GM20431 (cell line): ENCODE data around the gene CD93.

Source experiments
- in situ Hi-C: fragments of 300-500 bp; cut with MseI, MboI; formaldehyde crosslinking; loops from one replicate; pipeline ENCODE4 v1.15.0; 2020; ENCODE audit warnings: low sequenced_read_pairs; ENCODE audit not compliant: unreplicated experiment

Gene CD93

DNA sequence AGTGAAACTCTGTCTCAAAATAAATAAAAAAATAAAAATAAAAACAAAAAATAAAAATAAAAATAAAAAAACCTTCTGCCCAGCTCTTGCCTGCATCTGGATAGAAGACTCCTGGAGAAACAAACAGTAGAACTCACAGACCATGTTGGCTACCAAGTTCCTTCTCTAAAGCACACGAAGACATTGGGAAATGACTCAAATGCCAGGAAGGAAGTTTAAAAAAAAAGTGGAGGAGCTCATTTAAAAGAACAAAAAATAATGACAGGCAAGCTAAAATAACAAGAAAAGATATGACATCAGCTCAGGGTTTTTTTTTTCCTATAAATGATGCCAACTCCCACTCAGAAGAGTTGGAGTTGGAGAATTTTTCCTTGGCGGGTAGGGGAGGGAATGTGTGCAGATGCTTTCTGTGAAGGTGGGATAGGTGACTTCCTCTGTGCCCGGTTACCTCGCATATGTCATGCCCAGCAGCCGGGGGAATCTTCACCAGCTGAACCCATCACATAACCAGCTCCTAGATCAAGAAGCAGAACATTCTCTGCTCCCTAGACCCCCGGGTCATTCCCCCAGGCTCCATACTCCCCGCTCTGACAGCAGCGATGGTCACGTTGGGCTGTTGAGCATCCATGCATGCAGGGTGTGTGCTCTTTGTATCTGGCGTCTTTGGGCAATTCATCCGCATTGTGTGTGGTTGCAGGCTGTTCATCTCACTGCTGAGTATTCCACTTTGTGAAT, 17.3 kb upstream of the CD93 start:
- in situ Hi-C loops: no loop called here

DNA sequence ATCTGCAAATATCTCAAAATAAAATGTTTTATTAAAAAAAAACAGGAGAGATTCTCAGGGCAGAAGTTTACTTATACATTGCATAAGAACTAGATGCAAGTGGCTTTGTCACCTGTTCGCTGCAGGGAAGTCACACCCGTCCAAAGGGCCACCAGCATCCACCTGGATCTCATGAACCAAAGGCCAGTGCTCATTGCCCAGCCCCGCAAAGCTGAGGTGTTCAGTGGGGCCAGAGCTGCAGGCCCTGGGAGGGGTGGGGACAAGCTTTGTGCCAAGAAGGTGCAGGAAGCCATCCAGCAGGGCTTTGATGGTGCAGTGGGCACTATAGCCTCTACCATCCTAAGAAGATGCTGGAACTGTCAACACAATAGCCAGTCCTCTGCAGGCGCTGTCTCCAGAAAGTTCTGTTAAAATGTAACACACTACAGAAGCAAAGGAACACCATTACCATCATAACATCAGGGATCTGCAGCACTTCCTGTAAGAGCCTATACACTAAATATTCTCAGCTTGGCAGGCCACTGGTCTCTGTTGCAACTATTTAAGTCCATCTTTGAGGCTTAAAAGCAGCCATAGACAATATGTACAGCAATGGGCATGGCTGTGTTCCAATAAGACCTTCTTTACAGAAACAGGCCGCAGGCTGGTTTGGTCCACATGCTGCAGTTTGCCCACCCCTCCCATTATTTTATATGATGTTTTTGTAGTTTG, 15.7 kb upstream of the CD93 start:
- in situ Hi-C loops: no loop called here

DNA sequence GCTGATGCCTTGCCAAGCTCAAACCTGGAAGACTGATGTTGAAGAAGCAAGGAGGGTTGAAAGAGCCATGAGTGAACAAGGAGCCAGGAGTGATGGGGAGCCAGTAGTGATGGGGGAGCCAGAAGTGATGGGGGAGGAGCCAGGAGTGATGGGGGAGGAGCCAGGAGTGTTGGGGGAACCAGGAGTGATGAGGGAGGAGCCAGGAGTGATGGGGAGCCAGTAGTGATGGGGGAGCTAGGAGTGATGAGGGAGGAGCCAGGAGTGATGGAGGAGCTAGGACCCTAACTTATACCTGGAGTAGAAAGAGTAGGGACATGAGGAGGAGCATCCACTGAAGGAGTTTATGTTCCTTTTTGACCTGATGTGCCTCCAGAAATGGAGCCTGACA, 14.6 kb upstream of the CD93 start:
- in situ Hi-C loops: no loop called here

DNA sequence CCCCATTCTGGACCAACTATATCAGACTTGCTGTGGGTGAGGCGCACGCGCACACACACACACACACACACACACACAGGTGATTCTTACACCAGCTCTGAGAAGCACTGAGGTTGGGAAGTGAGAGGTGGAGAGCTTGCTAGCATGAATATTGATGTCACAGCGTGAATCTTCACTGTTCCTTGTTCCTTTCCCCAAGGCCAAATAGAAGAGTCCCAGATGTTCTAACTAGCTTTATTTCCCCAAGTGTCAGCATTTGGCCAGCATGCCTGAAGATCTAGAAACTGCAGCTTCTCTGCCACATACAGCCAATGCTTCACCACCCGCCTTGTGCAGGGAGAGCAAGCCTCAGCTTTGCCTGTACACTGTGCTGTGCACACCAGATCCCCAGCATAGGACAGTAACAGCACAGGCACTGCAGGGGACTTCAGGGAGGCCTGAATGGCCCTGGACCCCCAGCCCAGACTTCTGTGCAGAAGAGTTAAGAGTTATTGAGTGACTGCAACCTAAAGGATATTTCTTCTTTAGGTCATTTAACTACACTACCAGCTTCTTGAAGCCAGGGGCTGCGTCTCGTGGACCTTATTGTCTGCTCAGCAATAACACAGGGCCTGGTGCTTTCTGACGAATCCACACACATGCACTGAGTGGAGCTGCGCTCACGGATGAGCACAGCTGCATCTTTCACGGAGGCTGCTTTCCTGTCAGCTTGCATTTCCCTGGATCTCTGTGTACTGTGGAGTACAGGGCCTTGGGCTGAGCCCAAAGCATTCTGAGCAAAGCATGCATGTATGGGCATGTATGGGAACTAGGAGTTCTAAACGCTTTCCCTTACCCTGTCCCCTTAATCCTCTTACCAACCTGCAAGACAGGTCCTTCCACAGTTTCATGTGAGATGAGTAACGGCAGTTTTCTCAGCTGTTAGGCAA, 13.9 kb upstream of the CD93 start:
- in situ Hi-C loops: no loop called here

DNA sequence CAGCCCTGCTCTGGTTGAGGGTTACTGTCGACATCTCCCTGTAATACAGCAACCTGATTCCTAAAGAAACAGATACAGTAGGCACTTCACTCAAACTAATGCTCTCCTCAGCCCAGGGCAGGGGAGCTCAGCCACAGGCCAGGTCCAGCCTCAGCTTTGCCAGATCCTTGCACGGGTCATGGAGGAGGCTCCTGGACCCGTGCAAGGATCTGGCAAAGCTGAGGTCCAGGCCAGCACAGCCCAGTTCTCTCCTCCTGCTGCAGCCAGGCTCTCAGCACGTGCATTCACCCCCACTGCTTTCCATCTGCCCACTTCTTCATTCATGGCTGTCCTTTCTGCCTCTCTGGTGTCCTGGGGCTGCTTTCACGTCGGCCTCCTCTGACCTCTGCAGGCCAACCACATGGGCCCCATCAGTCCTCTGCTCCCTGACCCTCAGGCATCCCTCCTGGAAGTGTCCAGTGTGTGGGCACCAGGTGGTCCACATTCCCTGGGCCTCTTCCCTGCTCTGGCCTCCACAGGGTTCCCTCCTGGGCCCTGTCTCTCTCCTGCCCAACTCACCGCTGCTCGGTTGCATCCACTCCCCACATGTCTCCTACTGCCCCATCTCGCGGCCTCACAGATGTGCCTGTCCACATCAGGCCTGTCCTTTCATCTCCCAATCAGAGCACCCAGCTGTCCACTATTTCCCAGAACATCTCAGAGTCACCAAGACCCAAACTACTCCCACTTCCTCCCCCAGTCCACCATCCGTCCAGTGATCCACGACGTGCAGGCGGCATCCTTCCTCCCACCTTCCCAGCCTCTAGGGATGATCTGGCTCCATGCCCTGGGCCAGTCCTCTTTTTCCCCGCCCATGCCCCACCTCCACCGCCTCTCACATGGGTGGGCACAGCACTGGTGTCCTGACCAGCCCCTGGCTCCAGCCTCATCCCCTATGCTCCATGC, 11.8 kb upstream of the CD93 start:
- in situ Hi-C loops: no loop called here

DNA sequence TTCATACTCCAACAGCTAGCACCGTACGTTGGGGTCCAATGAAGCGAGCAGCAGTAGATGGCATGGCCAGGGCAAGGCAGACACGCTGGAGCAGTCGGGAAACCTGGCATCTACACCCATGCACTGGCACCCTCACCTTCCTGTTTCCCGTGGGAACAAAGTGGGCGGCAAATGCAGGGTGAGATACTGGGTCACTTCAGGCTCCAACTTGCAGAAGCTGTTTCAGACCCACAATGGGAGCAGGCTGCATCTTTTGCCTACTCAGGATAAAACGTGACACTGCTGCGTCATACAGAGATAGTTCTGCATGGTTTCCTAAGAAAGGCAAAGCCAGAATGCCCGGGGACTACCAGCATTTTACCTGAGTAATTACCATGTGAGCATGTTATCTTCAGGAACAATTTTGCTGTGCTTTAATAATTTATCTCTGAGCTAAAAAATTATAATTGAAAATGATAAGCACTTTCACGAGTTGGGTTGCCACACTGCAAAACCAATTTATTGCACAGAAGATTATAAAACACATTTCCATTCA, 10.9 kb upstream of the CD93 start:
- in situ Hi-C loops: no loop called here

DNA sequence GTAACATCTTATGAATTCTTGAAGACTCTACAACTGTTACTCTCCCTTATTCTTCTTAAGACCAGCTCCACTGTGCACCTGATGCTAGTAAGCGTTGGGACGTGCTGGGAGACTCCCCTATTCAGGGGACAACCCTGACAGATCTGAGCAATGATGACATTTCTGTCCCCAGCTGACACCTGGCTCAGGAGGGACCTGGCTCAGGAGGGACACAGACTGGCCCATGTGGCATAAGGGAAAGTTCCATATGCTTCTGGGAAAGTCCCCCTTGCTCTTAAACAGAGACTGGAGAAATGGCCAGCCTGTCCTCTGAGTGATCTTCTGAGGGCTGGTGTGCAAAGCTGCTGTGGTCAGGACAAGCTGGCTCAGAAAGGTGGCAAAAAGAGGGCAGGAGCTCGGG, 10.0 kb upstream of the CD93 start:
- in situ Hi-C loops: no loop called here

DNA sequence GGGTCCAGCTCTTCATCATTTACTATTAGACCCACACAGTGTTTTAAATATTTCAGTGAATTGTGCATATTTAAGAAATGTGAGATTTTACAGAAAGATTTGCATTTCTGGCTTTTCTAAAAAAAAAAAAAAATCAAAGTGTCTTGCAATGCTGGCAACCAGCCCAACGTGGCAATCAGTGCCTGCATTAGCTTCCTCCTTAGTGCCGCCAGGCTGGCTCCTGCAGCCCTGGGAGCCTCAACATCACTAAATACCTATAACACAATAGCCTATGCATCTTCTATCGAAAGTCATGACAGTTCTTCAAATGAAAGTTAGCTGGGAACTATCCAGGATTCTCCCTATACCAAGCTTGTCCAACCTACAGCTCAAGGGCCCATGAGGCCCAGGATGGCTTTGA, 9.4 kb upstream of the CD93 start:
- in situ Hi-C loops: no loop called here

DNA sequence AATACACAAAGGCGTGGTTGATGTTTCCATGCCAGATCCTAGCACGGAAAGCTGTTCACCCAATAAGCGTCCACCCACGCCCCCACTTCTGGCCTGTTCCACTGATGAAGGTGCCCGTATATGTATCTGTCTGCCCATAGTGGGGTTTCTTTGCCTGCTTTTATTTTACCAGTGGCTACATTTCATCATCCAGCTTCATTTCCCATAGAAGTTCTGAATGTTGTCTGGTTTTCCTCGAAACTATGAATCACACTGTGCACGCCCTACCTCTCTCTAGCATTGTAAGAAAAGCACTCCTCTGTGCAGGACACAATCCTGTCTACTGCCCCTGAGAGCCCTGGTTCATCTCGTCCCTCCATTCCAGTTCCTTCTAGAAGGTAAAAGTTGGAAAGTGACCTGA, 8.8 kb upstream of the CD93 start:
- in situ Hi-C loops: no loop called here

DNA sequence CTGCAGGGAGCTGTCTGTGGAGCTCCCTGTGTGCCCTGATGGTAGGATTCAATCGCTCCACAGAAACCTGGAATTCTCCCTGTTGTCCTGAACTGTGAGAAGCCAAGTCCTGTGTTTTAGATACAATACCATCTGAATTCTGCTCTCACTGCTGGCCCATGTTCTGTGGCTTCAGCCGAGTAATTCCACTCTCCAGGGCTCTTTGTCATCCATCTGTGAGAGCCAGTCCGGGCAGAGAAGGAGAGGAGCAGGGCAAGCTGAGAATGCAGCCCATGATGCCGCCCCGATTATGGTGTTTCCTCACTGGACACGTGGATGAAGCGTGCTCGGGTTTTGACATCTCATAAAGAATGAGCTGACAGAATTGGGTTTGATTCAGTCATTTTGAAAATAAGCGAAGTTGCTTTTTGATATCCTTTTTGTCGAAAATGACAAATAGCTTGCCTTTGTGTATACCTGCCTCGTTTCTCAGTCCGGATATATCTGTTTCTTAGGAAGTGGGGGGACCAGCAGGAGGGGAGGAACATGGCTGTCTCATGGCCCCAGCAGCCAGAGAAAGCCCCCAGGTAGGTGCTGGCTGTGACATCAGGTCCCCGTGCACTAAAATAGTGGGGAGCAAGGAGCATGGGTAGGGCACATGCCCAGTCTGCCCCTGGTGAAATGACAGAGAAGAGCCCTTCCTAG, 8.2 kb upstream of the CD93 start:
- in situ Hi-C loops: no loop called here

DNA sequence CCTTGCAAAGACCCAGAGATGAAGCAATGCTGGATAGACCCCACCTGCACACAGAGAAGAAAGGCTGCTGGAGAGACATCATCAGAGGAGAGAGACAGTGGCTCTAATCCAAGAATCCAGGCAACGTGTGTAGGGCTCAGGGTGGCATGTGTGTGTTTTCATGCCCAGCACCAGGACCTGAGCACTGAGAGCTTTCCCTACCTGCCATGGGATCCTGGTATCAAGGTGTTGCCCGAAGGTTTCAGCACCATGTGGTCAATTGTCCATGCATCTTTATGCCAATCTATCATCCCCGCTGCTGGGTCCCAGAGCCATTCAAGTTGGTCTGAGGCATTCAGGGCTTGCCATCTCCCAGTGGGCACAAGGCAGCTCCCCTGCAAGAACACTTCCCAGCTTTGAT, 7.5 kb upstream of the CD93 start:
- in situ Hi-C loops: no loop called here

DNA sequence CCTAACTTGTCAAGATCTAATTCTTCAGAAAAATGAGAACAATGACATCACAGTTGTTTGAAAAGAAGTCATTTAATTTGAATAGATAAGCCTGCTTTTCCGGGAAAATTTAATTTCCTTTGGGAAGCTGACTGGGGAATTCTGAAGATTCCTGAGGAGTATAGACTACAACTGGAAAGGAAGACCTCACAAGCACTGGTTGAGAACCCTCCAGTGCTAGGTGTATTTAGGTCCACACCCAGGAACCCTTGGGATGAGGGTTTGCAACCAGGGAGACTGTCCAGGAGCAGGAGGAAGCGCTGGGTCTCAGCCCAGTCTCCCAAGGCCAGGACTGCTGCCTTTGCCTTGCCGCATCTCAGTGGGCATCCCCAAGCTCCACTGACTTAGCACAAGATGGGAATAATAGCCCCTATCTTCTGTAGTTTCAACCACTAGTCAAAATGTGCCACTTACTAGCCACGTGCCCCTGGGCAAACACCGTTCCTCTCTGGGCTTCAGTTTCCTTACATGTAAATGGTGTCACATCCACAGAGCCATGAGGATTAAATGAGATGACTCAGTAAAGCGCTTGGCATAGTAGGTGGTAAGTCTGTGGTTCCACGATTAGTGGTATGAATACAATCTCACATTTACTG, 6.9 kb upstream of the CD93 start:
- in situ Hi-C loops: no loop called here

DNA sequence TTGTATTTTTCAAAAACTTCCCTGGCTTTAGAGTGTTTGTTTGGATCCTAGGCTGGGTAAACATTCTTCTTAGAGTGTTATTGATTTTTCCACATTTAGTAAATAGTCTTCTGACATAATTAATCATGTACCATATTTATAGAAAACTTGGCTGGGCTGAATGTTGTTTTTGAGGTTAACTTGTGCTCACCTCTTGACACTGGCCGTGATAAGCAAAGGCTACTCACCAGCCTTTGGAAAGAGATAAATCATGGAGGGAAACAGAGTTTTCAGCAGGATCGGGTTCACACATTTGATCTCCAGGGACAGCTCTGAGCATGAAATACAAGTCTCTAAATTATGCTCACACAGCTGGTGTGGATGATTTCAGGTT, 6.2 kb upstream of the CD93 start:
- in situ Hi-C loops: no loop called here

DNA sequence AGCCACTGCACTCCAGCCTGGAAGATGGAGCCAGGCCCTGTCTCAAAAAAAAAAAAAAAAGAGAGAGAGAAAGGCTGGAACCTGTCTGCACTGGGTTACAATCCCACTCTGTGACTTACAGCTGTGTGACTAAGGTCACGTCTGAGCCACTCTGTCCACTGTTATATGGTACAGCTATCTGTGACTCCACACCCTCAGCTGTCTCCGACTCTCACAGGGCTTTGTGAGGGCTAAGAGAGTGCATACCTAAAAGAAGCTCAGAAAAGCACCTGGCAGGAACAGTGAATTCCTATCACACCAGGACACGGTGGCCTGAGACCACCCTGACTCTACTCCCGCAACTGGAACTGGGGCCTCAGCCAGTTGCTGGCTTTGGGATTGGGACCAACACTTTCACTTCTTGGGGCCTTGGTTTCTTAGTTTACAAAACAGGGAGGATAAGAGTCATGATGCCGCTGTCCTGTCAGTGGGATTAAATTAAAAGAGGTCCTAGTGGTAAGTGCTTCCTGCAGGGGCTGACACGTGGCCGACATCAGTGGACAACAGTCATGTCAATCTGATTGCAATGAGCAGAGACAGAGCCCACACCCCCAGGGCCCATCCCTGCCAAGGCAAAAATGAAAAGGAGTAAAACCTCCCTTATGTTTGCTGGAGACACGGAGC, 5.7 kb upstream of the CD93 start:
- in situ Hi-C loops: no loop called here

DNA sequence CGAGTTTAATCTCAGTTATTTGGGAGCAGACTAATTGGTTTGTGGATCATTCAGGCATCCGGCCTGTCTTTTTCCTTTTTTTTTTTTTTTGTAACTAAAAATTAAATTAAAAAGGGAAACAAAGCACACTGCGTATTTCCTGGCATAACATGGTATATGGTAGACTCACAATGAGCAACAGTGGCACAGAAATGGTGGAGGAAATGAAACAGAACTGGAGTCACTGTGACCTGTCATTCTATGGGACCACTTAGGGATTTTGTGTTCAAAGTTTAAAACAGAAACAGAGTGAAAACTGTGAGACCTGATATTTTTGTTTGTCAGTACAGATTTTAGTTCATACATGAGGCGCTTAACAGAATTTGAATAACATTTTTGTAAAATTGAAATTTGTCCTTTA, 4.8 kb upstream of the CD93 start:
- in situ Hi-C loops: no loop called here

DNA sequence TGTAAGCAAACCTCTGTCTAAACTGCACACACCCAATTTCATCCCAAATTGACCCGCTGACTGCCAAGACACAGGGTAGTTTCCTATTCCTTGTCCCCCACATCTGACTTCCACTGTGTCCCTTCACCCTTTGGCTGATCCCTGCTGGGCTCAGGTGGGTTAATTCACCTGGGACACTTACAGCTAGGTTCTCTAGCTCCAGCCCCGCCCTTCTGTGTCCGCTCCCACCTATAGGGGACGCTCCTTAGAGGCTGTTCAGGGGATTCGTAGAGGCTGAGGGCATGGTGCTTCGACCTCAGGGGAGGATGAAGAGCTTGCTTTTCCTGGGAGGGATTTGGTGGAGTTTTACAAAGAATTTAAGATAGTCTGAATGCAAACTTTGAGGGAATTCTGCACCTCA, 4.0 kb upstream of the CD93 start:
- in situ Hi-C loops: no loop called here

DNA sequence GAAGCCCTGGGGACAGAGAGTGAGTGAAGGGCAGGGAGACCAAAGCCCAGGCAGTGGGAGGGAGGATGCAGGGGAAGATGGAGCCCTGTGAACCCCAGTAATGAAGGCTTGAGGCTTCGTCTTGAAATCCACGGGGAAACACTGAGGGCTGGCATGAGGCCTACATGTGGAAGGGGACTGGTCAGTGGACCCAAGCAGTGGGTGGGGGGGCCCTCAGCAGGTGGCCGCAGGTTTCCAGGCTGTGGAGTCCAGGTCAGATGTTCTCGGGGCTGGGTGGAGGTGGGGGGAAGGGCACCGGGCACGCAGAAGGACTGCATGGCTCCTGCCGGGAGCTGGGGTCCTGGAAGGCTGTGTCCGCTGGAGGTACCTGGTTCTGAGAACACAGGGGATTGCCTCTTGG, 2.7 kb upstream of the CD93 start:
- in situ Hi-C loops: no loop called here

DNA sequence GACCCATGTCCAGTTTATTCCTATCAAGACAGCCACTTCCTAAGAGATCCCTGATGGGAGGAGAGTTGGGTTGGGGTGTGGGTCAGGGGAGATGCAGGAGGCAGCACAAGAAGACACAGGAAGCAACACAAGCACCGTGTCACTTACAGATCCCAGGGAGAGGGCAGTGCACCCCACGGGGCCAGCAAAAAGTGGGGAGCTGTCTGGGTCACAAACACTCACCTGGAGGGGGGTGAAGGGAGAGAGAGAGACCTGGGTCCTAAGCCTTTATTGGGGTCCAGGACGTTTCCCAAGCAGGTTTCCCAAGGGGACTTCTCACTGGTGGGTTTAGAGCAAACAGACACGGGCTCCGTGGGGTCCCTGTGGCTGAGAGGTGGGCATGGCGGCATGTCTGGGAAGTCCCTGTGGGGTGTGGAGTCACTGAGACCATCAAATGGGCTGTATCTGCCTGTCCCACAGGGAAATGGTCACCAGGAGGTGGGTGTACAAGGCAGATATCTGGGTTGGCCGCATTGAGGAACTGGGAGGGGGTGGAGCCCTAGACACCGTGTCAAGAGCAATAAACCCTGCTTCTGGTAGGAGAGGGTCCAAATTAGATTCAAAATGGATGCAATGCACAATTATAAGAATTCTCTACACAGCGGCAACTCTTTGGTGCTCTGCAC, 1.6 kb upstream of the CD93 start:
- in situ Hi-C loops: no loop called here
